Sigmoid colon (tissue), 4 donors: ENCODE measurements around the gene FBXL16.

Source experiments
- EP300 ChIP-seq, 4 donors: sonication (generic); formaldehyde crosslinking; IDR thresholded peaks; one replicate each; pipeline ENCODE4 v1.6.1; 2017; ENCODE audit warnings: antibody characterized with exemption in 4 of 4
- POLR2A ChIP-seq, 2 donors: fragments of 450-650 bp; IDR thresholded peaks; one replicate each; pipeline ENCODE4 v1.6.1; 2016; ENCODE audit warnings: antibody characterized with exemption in 2 of 2, mild to moderate bottlenecking in 2 of 2, moderate library complexity in 2 of 2
- TF ChIP-seq, protein P1 (sequence below), 4 experiments: fragments of 450-650 bp in 3 of 4; fragments of 200-600 bp in 1 of 4; IDR thresholded peaks; one replicate each; pipeline ENCODE4 v1.5.1; 2016 to 2019; ENCODE audit warnings: antibody characterized with exemption in 4 of 4, mild to moderate bottlenecking in 3 of 4, moderate library complexity in 2 of 4

DNA sequence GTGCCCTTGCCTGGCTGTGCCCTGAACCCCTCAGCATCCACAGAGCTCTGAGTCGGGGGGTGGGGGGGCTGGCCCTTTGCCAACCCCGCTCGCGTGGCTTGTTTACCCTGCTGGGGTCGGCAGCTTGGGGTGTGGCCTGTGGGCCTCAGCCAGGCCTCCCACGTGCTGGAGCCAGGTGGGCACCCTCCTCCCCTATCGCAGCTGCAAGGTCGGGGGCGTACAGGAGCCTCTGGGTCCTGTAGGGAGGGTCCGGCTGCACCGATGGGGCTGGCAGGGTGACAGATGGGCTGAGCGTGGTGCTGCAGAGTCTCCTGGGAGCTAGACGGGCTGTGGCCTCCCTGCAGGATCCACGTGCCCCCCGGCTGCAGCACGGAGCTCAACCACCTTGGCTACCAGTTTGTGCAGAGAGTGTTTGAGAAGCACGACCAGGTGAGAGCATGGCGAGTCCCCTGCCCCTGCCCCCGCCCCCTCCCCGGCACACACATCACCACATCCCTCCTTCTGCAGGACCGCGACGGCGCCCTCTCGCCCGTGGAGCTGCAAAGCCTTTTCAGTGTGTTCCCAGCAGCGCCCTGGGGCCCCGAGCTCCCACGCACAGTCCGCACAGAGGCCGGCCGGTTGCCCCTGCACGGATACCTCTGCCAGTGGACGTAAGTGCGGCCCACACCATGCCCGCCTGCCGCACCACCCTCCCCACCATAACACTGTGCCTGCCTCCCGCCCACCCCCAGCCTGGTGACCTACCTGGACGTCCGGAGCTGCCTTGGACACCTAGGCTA lies 34.1 kb downstream of the FBXL16 start:
- TF ChIP-seq POLR2A (IDR thresholded peaks at IDR 0.05) (no peak), EP300 (IDR thresholded peaks at IDR 0.05) (no peak)
- TF ChIP-seq, protein P1, sequence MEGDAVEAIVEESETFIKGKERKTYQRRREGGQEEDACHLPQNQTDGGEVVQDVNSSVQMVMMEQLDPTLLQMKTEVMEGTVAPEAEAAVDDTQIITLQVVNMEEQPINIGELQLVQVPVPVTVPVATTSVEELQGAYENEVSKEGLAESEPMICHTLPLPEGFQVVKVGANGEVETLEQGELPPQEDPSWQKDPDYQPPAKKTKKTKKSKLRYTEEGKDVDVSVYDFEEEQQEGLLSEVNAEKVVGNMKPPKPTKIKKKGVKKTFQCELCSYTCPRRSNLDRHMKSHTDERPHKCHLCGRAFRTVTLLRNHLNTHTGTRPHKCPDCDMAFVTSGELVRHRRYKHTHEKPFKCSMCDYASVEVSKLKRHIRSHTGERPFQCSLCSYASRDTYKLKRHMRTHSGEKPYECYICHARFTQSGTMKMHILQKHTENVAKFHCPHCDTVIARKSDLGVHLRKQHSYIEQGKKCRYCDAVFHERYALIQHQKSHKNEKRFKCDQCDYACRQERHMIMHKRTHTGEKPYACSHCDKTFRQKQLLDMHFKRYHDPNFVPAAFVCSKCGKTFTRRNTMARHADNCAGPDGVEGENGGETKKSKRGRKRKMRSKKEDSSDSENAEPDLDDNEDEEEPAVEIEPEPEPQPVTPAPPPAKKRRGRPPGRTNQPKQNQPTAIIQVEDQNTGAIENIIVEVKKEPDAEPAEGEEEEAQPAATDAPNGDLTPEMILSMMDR (IDR thresholded peaks at IDR 0.05): no peak
